KMS-11 (cell line): ENCODE measurements around the gene KCNJ11.

Source experiments
- H2AFZ ChIP-seq: fragments of 200-600 bp; sonication (generic); 2 replicates; pipeline ENCODE4 v1.6.1; 2016; ENCODE audit warnings: antibody characterized with exemption, mixed run types, low read depth
- H3K27ac ChIP-seq: fragments of 200-600 bp; sonication (generic); 2 replicates; pipeline ENCODE4 v1.6.1; 2016; ENCODE audit warnings: mild to moderate bottlenecking, mixed run types
- H3K27me3 ChIP-seq: fragments of 200-600 bp; sonication (generic); 2 replicates; pipeline ENCODE4 v1.6.1; 2017; ENCODE audit warnings: mild to moderate bottlenecking, low read depth, mixed run types, moderate library complexity; ENCODE audit not compliant: insufficient read depth
- H3K36me3 ChIP-seq: fragments of 200-600 bp; sonication (generic); 2 replicates; pipeline ENCODE4 v1.6.1; 2017; ENCODE audit warnings: mild to moderate bottlenecking, mixed run types; ENCODE audit not compliant: insufficient read depth
- H3K4me1 ChIP-seq: fragments of 200-600 bp; sonication (generic); 2 replicates; pipeline ENCODE4 v1.6.1; 2016; ENCODE audit warnings: mild to moderate bottlenecking, low read depth, mixed run types; ENCODE audit not compliant: poor library complexity, severe bottlenecking
- H3K4me2 ChIP-seq: fragments of 200-600 bp; sonication (generic); 2 replicates; pipeline ENCODE4 v1.7.0; 2016; ENCODE audit warnings: mild to moderate bottlenecking, mixed run types
- H3K4me3 ChIP-seq: fragments of 200-600 bp; sonication (generic); IDR thresholded peaks from 2 replicates; pipeline ENCODE4 v1.6.1; 2017; ENCODE audit warnings: low read depth, low read length, mixed read lengths; ENCODE audit not compliant: insufficient read depth
- H3K79me2 ChIP-seq: fragments of 200-600 bp; sonication (generic); 2 replicates; pipeline ENCODE4 v1.6.1; 2016; ENCODE audit warnings: low read depth, mixed run types; ENCODE audit not compliant: insufficient read depth
- H3K9ac ChIP-seq: fragments of 200-600 bp; sonication (generic); 2 replicates; pipeline ENCODE4 v1.6.1; 2016; ENCODE audit warnings: mild to moderate bottlenecking, mixed run types
- H4K20me1 ChIP-seq: fragments of 200-600 bp; sonication (generic); 2 replicates; pipeline ENCODE4 v1.6.1; 2016; ENCODE audit warnings: mild to moderate bottlenecking, mixed run types; ENCODE audit not compliant: insufficient read depth
- CTCF ChIP-seq: fragments of 200-600 bp; sonication (generic); conservative IDR thresholded peaks from 2 replicates; pipeline ENCODE4 v1.6.1; 2017; ENCODE audit warnings: low read depth, mild to moderate bottlenecking, antibody characterized with exemption, low read length, moderate library complexity, mixed read lengths

Gene KCNJ11

GRCh38 chr11:17347676-17348075 lies 40.8 kb downstream of the KCNJ11 start:
- H3K9ac ChIP-seq = no peak overlapping the region
- no peaks in the 10 kb centered on the region for H3K4me1 ChIP-seq
- H2AFZ ChIP-seq = no peak overlapping the region
- H3K4me2 ChIP-seq = no peak overlapping the region
- H3K27ac ChIP-seq = no peak overlapping the region
- no peak for TF ChIP-seq CTCF
- no peaks in the 10 kb centered on the region for H3K27me3 ChIP-seq
- no peak overlapping the region for H3K4me3 ChIP-seq
- no peaks in the 10 kb centered on the region for H4K20me1 ChIP-seq
- H3K79me2 ChIP-seq = no peaks in the 10 kb centered on the region
- no peaks in the 10 kb centered on the region for H3K36me3 ChIP-seq

GRCh38 chr11:17343907-17344306 lies 44.6 kb downstream of the KCNJ11 start:
- Histone ChIP-seq H3K9ac (no peak overlapping the region), H3K4me1 (no peaks in the 10 kb centered on the region), H3K36me3 (no peaks in the 10 kb centered on the region), H3K4me2 (no peak overlapping the region), H3K79me2 (no peaks in the 10 kb centered on the region), H3K27me3 (no peaks in the 10 kb centered on the region), H3K4me3 (no peak overlapping the region), H3K27ac (no peak overlapping the region), H2AFZ (no peak overlapping the region), H4K20me1 (no peaks in the 10 kb centered on the region)
- no peak for TF ChIP-seq CTCF

GRCh38 chr11:17343257-17343656 lies 45.2 kb downstream of the KCNJ11 start:
- Histone ChIP-seq H3K36me3 (no peaks in the 10 kb centered on the region), H3K27ac (no peak overlapping the region), H3K27me3 (no peaks in the 10 kb centered on the region), H4K20me1 (no peaks in the 10 kb centered on the region), H3K4me2 (no peak overlapping the region), H3K79me2 (no peaks in the 10 kb centered on the region), H3K9ac (no peak overlapping the region), H2AFZ (no peak overlapping the region), H3K4me3 (no peak overlapping the region), H3K4me1 (no peaks in the 10 kb centered on the region)
- no peak for TF ChIP-seq CTCF
